Measurements from ENCODE around the gene TM9SF2.

DNA sequence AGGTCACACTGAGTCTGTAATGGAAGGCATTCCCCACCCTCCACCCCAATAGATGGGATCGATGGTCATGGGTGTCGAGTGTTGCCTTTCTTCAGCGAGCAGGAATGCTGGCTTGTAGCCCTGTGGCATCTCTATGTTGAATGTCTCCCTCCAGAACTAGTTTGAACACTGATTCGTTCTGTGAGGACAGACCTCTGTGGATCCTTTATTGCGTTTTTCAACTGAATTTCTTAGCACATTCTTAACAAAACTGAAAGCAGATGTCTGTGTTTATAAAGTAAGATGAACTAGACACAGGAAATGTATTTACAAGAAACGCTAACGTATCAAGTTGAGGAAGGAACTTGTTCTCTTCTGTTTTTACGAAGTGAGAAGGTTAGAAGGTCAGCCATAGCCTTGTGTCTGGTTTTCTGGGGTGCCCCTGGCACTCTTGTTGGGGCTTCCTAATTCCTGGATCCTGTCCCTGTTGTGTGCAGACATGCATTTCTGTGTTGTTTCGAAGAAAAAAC, 36.8 kb upstream of the TM9SF2 start:
- TF ChIP-seq, protein P1, sequence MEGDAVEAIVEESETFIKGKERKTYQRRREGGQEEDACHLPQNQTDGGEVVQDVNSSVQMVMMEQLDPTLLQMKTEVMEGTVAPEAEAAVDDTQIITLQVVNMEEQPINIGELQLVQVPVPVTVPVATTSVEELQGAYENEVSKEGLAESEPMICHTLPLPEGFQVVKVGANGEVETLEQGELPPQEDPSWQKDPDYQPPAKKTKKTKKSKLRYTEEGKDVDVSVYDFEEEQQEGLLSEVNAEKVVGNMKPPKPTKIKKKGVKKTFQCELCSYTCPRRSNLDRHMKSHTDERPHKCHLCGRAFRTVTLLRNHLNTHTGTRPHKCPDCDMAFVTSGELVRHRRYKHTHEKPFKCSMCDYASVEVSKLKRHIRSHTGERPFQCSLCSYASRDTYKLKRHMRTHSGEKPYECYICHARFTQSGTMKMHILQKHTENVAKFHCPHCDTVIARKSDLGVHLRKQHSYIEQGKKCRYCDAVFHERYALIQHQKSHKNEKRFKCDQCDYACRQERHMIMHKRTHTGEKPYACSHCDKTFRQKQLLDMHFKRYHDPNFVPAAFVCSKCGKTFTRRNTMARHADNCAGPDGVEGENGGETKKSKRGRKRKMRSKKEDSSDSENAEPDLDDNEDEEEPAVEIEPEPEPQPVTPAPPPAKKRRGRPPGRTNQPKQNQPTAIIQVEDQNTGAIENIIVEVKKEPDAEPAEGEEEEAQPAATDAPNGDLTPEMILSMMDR (IDR thresholded peaks at IDR 0.05), result no peak
- TF ChIP-seq POLR2AphosphoS5 (IDR thresholded peaks at IDR 0.05; ENCODE audit: low read depth, low read length) (no peak), SIN3A (IDR thresholded peaks at IDR 0.05; ENCODE audit: borderline replicate concordance, insufficient read depth, low read depth, low read length) (no peak)
- TF ChIP-seq, protein P2, sequence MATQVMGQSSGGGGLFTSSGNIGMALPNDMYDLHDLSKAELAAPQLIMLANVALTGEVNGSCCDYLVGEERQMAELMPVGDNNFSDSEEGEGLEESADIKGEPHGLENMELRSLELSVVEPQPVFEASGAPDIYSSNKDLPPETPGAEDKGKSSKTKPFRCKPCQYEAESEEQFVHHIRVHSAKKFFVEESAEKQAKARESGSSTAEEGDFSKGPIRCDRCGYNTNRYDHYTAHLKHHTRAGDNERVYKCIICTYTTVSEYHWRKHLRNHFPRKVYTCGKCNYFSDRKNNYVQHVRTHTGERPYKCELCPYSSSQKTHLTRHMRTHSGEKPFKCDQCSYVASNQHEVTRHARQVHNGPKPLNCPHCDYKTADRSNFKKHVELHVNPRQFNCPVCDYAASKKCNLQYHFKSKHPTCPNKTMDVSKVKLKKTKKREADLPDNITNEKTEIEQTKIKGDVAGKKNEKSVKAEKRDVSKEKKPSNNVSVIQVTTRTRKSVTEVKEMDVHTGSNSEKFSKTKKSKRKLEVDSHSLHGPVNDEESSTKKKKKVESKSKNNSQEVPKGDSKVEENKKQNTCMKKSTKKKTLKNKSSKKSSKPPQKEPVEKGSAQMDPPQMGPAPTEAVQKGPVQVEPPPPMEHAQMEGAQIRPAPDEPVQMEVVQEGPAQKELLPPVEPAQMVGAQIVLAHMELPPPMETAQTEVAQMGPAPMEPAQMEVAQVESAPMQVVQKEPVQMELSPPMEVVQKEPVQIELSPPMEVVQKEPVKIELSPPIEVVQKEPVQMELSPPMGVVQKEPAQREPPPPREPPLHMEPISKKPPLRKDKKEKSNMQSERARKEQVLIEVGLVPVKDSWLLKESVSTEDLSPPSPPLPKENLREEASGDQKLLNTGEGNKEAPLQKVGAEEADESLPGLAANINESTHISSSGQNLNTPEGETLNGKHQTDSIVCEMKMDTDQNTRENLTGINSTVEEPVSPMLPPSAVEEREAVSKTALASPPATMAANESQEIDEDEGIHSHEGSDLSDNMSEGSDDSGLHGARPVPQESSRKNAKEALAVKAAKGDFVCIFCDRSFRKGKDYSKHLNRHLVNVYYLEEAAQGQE (IDR thresholded peaks at IDR 0.05; ENCODE audit: insufficient read depth in 1 of 2, low read depth in 2 of 2, low read length in 1 of 2), result no peak

Measured in Panc1 (cell line).